ENCODE measurements around the gene CENPM. TPM values are rescaled to one million over a fixed set of nuclear protein-coding genes. Genes with fewer than 3 reads are reported as not detected.

The CENPM gene
- total and polyA plus RNA-seq, 2 donors (not counting 3 experiments of a cell fraction or from before 2014, with no cell fraction given) = 34.5 to 37.4 TPM

GRCh38 chr22:41893591-41894375, 53.2 kb downstream of the CENPM start:
- no peak overlapping the region for H3K4me2 ChIP-seq (ENCODE audit: insufficient read depth, low read length)
- no TSS peak for BruUV-seq (replicated peaks)
- POLR2A ChIA-PET = no interaction called here
- H3K27ac ChIP-seq (ENCODE audit: insufficient read depth, low read depth, low read length) = no peak overlapping the region
- H3K36me3 ChIP-seq (ENCODE audit: control insufficient read depth in 2 of 2, extremely low read depth in 1 of 2, insufficient read depth in 2 of 2, low read length in 2 of 2) = peaks cover 19 to 50% of the 10 kb centered on the region in 2 experiments
- no peak for DNase-seq (ENCODE audit: low read depth, low spot score)
- no peak overlapping the region for H3K4me3 ChIP-seq (replicated peaks in 1 of 3; ENCODE audit: insufficient read depth in 1 of 3, low read depth in 1 of 3, low read length in 3 of 3)
- intact Hi-C loops (cut with micrococcal nuclease) = no loop called here
- no peaks in the 10 kb centered on the region for H4K20me1 ChIP-seq (replicated peaks; ENCODE audit: control insufficient read depth, extremely low read depth, insufficient read depth, low read length)
- no peaks in the 10 kb centered on the region for H3K9me3 ChIP-seq (replicated peaks; ENCODE audit: control insufficient read depth, insufficient read depth, low read length)
- TF ChIP-seq MYC (IDR thresholded peaks at IDR 0.05; ENCODE audit: low read depth, low read length) (no peak), MAX (IDR thresholded peaks at IDR 0.05; ENCODE audit: insufficient read depth, insufficient read length) (no peak), POLR2A (IDR thresholded peaks at IDR 0.05; ENCODE audit: low read depth, low read length) (no peak), JUN (IDR thresholded peaks at IDR 0.05; ENCODE audit: borderline replicate concordance, insufficient read depth, insufficient read length, low read depth) (no peak), EZH2 (IDR thresholded peaks at IDR 0.05; ENCODE audit: borderline replicate concordance, low read depth, low read length, severe bottlenecking) (no peak), GATA2 (IDR thresholded peaks at IDR 0.05; ENCODE audit: insufficient read depth, insufficient read length, low read depth, low read length) (no peak), FOS (IDR thresholded peaks at IDR 0.05; ENCODE audit: borderline replicate concordance, insufficient read depth, low read length) (no peak), POLR2AphosphoS5 (IDR thresholded peaks at IDR 0.05; ENCODE audit: insufficient read depth, low read depth, low read length) (no peak), CTCF (IDR thresholded peaks at IDR 0.05; ENCODE audit: extremely low read depth in 1 of 2, insufficient read depth in 1 of 2, low read depth in 1 of 2, low read length in 2 of 2) (no peak)
- H3K27me3 ChIP-seq (ENCODE audit: control insufficient read depth in 2 of 2, insufficient read depth in 2 of 2, low read length in 2 of 2) = no peaks in the 10 kb centered on the region
- H2AFZ ChIP-seq (ENCODE audit: low read depth, low read length) = no peak overlapping the region
- no peak for FAIRE-seq
- H3K9ac ChIP-seq (replicated peaks; ENCODE audit: extremely low read depth, insufficient read depth, low read length) = no peak overlapping the region
- H3K79me2 ChIP-seq (ENCODE audit: control insufficient read depth, insufficient read depth, low read length) = no peaks in the 10 kb centered on the region
- dilution Hi-C loops (cut with MboI; ENCODE audit: extremely low pct_ligation_motif_present, low sequenced_read_pairs) = no loop called here
- H3K4me1 ChIP-seq (ENCODE audit: control insufficient read depth, extremely low read depth, insufficient read depth, low read length) = no peaks in the 10 kb centered on the region
- CTCF ChIA-PET = interaction anchor here (1.1 to 2.1 kb wide), 3 partner anchors 32 to 147 kb away, joined by 5 to 6 read pairs (median 6); no protein-coding TSS in a partner anchor
- H3K9me1 ChIP-seq (replicated peaks; ENCODE audit: control insufficient read depth, extremely low read depth, insufficient read depth, low read length) = no peaks in the 10 kb centered on the region
